ENCODE results near the gene KLHL35.

DNA sequence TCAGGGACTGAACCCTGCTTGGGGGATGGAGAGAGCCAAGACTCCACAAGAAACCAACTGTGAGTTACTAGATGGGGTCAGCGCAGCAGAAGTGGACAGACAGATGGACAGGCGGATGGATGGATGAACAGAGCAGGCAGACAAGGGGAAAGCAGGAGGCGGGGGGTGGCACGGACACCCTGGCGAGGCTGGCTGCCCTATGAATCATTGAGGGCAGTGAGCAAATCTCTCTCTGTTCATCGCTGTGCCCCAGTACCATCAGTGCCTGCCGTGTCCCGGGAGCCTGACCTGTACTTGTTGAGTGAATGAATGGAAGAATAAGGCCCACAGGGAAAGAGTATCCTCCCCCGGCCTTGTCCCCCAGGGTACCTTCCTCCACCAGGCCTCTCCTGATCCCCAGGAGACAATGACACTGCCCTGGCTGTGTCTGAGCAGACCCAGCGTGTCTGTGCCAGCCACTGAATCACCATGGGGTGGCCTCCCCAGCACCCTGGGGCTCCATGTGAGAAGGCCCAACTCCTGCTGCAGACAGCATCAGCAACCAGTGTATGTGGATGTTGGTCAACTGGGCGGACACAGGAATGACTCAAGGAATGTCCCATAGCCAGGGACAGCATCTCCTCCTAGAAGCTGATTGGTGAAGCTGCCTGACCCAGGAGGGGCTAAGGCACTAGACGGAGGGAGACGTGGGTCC lies 5.1 kb upstream of the KLHL35 start:
- TF ChIP-seq, protein P1, sequence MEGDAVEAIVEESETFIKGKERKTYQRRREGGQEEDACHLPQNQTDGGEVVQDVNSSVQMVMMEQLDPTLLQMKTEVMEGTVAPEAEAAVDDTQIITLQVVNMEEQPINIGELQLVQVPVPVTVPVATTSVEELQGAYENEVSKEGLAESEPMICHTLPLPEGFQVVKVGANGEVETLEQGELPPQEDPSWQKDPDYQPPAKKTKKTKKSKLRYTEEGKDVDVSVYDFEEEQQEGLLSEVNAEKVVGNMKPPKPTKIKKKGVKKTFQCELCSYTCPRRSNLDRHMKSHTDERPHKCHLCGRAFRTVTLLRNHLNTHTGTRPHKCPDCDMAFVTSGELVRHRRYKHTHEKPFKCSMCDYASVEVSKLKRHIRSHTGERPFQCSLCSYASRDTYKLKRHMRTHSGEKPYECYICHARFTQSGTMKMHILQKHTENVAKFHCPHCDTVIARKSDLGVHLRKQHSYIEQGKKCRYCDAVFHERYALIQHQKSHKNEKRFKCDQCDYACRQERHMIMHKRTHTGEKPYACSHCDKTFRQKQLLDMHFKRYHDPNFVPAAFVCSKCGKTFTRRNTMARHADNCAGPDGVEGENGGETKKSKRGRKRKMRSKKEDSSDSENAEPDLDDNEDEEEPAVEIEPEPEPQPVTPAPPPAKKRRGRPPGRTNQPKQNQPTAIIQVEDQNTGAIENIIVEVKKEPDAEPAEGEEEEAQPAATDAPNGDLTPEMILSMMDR (IDR thresholded peaks at IDR 0.05; ENCODE audit: low read depth, low read length, poor library complexity, severe bottlenecking), result no peak
- no peak for TF ChIP-seq EZH2phosphoT487 (IDR thresholded peaks at IDR 0.05; ENCODE audit: borderline replicate concordance, low read length)
